NCI-H187 (cell line): ENCODE measurements around the gene ALPK3.

Source experiments
- DNase-seq, 2 experiments: peaks; one replicate each; lab custom pipeline; 2025; lab: John Stamatoyannopoulos, UW

Gene ALPK3

DNA sequence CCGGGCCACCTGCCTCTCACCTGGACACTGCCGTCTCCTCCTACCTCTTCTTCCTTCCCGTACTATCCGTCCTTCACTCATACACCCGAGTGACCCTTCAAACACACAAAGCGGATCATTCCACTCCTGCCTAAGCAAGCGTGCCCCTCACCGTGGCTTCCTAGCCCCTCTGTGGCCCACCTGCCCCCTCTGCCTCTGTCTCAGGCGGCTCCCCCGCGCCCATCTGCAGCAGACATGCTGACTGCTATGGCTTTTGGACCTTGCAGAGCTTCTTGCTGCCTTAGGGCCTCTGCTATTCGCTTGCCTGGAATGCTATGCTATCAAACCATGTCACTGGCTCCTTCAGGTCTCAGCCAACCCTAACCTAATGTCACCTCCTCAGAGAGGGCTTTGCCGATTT, 105.4 kb downstream of the ALPK3 start:
- no peak for DNase-seq
